Upper lobe of left lung (tissue), 4 donors: ENCODE data around the gene LYSMD2.

Experiments used
- EP300 ChIP-seq, 4 donors: sonication (generic); formaldehyde crosslinking; IDR thresholded peaks; one replicate each; pipeline ENCODE4 v1.5.1; 2017; ENCODE audit warnings: antibody characterized with exemption in 4 of 4, control low read depth in 2 of 4
- POLR2A ChIP-seq, 4 donors: fragments of 450-650 bp; IDR thresholded peaks; one replicate each; pipeline ENCODE4 v1.5.1; 2016 to 2017; ENCODE audit warnings: antibody characterized with exemption in 4 of 4, mild to moderate bottlenecking in 2 of 4
- POLR2AphosphoS5 ChIP-seq, 2 donors: sonication (generic); formaldehyde crosslinking; IDR thresholded peaks; one replicate each; pipeline ENCODE4 v1.5.1; 2017; ENCODE audit warnings: antibody characterized with exemption in 2 of 2
- TF ChIP-seq, protein P1 (sequence below), 6 experiments: fragments of 450-650 bp in 4 of 6; fragments of 200-600 bp in 2 of 6; sonication (generic) in 2 of 6; IDR thresholded peaks; one replicate each; pipeline ENCODE4 v1.5.1; 2016 to 2019; ENCODE audit warnings: antibody characterized with exemption in 6 of 6

DNA sequence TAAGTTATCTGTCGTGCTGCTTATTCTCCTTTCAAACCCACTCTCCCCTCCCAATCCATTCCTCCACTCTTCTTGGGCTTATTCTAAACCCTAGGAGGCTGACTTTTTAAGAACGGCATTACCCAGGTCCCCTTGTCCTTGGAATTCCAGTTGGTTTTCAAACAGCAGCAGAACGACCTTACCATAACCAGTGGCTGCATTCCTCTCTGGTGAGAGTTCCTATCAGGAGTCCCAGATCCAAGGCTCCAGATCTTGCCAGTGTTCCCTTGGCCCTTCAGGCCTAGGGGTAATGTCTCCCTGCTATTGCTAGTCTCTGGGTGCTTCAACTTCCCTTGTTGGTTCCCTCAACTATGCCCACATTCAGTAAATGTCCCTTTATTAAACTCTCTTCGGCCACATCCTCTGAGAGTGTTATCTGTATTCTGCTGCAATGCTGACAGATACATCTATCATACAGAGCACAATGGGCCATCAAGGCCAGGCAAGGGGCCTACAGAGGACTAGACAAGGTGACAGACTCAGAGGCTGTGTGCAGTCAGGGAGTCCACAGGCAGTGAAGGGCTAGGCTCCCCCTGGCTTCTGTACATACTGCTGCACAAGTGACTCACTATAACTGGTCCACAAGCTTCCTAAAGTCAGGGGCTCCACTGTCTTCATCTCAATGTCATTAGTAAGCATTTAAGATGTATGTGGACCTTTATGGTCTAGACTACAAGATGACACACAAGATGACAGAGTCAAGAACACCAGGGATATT lies 10.1 kb downstream of the LYSMD2 start:
- TF ChIP-seq, protein P1, sequence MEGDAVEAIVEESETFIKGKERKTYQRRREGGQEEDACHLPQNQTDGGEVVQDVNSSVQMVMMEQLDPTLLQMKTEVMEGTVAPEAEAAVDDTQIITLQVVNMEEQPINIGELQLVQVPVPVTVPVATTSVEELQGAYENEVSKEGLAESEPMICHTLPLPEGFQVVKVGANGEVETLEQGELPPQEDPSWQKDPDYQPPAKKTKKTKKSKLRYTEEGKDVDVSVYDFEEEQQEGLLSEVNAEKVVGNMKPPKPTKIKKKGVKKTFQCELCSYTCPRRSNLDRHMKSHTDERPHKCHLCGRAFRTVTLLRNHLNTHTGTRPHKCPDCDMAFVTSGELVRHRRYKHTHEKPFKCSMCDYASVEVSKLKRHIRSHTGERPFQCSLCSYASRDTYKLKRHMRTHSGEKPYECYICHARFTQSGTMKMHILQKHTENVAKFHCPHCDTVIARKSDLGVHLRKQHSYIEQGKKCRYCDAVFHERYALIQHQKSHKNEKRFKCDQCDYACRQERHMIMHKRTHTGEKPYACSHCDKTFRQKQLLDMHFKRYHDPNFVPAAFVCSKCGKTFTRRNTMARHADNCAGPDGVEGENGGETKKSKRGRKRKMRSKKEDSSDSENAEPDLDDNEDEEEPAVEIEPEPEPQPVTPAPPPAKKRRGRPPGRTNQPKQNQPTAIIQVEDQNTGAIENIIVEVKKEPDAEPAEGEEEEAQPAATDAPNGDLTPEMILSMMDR (IDR thresholded peaks at IDR 0.05): no peak
- no peak for TF ChIP-seq EP300 (IDR thresholded peaks at IDR 0.05)
- TF ChIP-seq POLR2A (IDR thresholded peaks at IDR 0.05): no peak
- TF ChIP-seq POLR2AphosphoS5 (IDR thresholded peaks at IDR 0.05): no peak
